LNCaP clone FGC (cell line): ENCODE results near the gene ABHD16A.

Experiments
- DNase-seq: peaks from one replicate; pipeline ENCODE4 v3.0.0-alpha.2; 2011; ENCODE audit warnings: low read depth
- H3K4me3 ChIP-seq: 2 replicates; pipeline ENCODE4 v1.5.1; 2011; ENCODE audit warnings: mild to moderate bottlenecking, low read depth, low read length, control low read depth
- TF ChIP-seq, protein P1 (sequence below): IDR thresholded peaks from 2 replicates; pipeline ENCODE4 v1.5.1; 2012; ENCODE audit warnings: mild to moderate bottlenecking; ENCODE audit not compliant: control insufficient read depth, insufficient read depth; ENCODE audit errors: extremely low read depth

Gene ABHD16A

GRCh38 chr6:31641370-31641769 is 61.8 kb downstream of the ABHD16A start:
- TF ChIP-seq, protein P1, sequence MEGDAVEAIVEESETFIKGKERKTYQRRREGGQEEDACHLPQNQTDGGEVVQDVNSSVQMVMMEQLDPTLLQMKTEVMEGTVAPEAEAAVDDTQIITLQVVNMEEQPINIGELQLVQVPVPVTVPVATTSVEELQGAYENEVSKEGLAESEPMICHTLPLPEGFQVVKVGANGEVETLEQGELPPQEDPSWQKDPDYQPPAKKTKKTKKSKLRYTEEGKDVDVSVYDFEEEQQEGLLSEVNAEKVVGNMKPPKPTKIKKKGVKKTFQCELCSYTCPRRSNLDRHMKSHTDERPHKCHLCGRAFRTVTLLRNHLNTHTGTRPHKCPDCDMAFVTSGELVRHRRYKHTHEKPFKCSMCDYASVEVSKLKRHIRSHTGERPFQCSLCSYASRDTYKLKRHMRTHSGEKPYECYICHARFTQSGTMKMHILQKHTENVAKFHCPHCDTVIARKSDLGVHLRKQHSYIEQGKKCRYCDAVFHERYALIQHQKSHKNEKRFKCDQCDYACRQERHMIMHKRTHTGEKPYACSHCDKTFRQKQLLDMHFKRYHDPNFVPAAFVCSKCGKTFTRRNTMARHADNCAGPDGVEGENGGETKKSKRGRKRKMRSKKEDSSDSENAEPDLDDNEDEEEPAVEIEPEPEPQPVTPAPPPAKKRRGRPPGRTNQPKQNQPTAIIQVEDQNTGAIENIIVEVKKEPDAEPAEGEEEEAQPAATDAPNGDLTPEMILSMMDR = no peak
- no peak for DNase-seq

GRCh38 chr6:31640612-31641011 is 62.5 kb downstream of the ABHD16A start:
- TF ChIP-seq, protein P1 = no peak
- no peak overlapping the region for H3K4me3 ChIP-seq
- DNase-seq = no peak

More at GRCh38 chr6:31641370-31641769, 61.8 kb downstream of the ABHD16A start:
- H3K4me3 ChIP-seq = no peak overlapping the region

- TF ChIP-seq, protein P1 = no peak
- no peak for DNase-seq
- H3K4me3 ChIP-seq = no peak overlapping the region
Measured at GRCh38 chr6:31639449-31639861, 63.7 kb downstream of the ABHD16A start.

- no peak for DNase-seq
- TF ChIP-seq, protein P1 = no peak
- H3K4me3 ChIP-seq = no peak overlapping the region
Measured at GRCh38 chr6:31639043-31639442, 64.1 kb downstream of the ABHD16A start.
